GM12891 (cell line): ENCODE results near the gene TBRG1. TPM values are rescaled to one million over a fixed set of nuclear protein-coding genes. Genes with fewer than 3 reads are reported as not detected.

Source experiments
- DNase-seq: peaks from one replicate; pipeline ENCODE4 v3.0.0; 2011; ENCODE audit warnings: low spot score; ENCODE audit not compliant: insufficient read length
- FAIRE-seq: peaks from 2 replicates; lab custom pipeline; 2011; peaks lifted over from hg19 to GRCh38; lab: Jason Lieb, UNC
- PAX5 ChIP-seq: IDR thresholded peaks from 2 replicates; pipeline ENCODE4 v1.6.1; 2011; ENCODE audit warnings: low read length, moderate library complexity, mild to moderate bottlenecking; ENCODE audit not compliant: insufficient read depth, severe bottlenecking
- POLR2A ChIP-seq: IDR thresholded peaks from 2 replicates; pipeline ENCODE4 v1.6.1; 2011; ENCODE audit warnings: low read depth, low read length, control low read depth
- POLR2AphosphoS5 ChIP-seq: IDR thresholded peaks from 2 replicates; pipeline ENCODE4 v1.6.1; 2011; ENCODE audit warnings: low read depth, low read length, control low read depth
- POU2F2 ChIP-seq: IDR thresholded peaks from 2 replicates; pipeline ENCODE4 v1.6.1; 2011; ENCODE audit warnings: low read depth, mild to moderate bottlenecking, control low read depth, low read length, moderate library complexity
- SPI1 ChIP-seq: IDR thresholded peaks from 2 replicates; pipeline ENCODE4 v1.6.1; 2011; ENCODE audit warnings: low read depth, low read length, control low read depth
- TAF1 ChIP-seq: IDR thresholded peaks from 2 replicates; pipeline ENCODE4 v1.6.1; 2011; ENCODE audit warnings: low read depth, low read length, control low read depth
- polyA plus RNA-seq: library from polyadenylated mRNA; unstranded; fragments of >200 nt; gene quantifications from one replicate; pipeline ENCODE4 v1.2.1, GENCODE V29; 2012; ENCODE audit warnings: low read depth, missing spikeins, inconsistent platforms; ENCODE audit not compliant: missing spikeins

TBRG1 gene, protein sequence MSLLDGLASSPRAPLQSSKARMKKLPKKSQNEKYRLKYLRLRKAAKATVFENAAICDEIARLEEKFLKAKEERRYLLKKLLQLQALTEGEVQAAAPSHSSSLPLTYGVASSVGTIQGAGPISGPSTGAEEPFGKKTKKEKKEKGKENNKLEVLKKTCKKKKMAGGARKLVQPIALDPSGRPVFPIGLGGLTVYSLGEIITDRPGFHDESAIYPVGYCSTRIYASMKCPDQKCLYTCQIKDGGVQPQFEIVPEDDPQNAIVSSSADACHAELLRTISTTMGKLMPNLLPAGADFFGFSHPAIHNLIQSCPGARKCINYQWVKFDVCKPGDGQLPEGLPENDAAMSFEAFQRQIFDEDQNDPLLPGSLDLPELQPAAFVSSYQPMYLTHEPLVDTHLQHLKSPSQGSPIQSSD
- 19.0 TPM for polyA plus RNA-seq

DNA sequence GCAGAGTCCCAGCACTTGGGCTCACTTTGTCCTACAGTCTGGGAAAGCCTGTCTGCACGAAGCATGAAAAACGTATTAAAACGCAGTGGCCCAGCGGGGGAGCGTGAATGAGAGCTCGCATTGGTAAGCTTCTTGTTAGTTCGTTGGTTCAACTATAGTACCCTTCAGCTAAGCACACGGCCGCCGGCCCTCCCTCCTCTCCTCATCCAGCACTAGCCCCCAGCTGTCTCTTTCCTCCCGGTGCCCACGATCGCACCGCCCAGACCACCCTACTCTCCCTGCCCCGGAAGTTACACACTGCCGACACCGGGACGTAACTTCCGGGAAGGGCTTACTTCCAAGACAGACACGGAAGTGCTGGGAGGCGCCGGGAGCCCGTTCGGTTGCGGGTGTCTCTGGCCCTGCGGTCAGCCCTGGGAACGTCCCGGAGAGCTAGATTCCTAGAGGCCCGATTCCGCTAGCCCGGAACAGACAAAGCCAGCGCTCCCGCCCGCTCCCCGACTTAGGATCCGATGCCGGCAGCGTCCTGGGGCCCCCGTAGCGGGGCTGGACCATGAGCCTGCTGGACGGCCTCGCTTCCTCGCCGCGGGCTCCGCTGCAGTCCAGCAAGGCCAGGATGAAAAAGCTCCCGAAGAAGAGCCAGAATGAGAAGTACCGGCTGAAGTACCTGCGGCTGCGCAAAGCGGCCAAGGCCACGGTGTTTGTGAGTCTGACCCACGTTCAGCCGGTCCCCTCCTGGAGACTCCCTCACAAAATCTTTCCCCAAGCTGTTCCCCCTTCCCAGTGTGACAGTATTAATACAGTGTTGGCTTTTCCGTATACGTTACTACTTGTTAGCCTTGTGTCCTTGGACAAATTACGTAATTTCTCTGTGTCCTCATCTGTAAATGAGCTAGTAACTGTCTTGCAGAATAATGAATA is at the start of gene TBRG1:
Gene TBRG1 (plus strand): TSS at position 334 of the 921 bp plus-strand sequence. CDS start 220 bp downstream, at position 554.
- TF ChIP-seq POU2F2 (peak; percentile 85), SPI1 (peak; percentile 53), POLR2AphosphoS5 (peak; percentile 95), TAF1 (peak; percentile 94), PAX5 (no peak), POLR2A (peak; percentile 96)
- DNase-seq, result peak; percentile 78
- FAIRE-seq, result peak; percentile 98

DNA sequence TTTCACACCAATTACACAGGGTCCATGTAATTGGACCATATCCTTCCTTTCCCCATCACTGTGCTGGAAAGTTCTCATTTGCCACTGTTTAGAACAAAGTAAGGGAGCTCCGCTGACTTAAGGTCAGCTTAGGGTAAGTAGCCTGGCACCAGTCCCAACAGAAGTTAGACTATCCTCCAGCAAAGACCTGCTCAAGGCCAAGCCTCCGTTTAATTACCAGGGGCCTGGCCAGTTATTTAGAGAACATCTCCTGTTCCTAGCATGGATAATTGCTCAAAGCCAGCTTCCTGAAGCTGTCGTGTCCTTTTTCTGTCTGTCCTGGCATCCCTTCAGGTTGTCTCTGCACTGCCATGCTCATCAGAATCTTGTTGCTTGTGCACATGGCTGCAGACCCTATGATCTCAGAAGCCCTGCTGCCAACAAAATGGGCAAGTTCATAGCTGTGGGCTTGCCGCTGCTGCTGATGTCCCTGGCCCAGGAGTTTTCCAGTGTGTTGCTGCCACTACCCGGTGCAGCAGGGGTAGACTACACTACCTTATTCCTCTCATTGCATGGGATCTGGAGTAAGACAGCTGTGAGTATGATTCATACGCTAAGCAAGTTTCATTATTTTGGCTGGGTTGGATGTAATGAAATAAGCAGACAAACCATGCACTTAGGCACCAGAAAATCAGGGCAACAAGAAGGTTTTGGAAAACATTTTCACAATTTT is 44.8 kb upstream of the TBRG1 start:
- DNase-seq (no peak), FAIRE-seq (no peak)
- TF ChIP-seq SPI1 (no peak), POLR2A (no peak), POLR2AphosphoS5 (no peak)

DNA sequence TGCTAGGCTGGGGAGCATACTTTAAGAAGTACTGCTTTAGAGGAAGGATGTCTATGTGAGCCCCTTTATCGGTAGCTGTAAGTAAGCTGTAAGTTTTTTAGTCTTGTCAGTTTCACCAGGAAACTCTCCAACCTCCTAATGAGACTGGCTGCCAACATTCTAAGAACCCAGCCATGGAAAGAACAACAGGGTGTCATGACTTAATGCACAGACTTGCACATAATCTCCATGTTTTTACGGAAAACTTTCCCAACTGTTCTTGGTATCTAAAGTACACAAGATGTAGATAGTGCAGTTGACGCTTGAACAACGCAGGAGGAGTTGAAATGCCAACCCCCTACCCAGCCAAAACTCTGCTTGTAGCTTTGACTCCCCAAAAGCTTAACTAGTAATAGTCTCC is 43.9 kb upstream of the TBRG1 start:
- no peak for FAIRE-seq
- DNase-seq, result no peak
- TF ChIP-seq SPI1, result no peak
- no peak for TF ChIP-seq PAX5
- no peak for TF ChIP-seq TAF1
- TF ChIP-seq POLR2AphosphoS5, result no peak
- TF ChIP-seq POU2F2, result no peak
- no peak for TF ChIP-seq POLR2A

DNA sequence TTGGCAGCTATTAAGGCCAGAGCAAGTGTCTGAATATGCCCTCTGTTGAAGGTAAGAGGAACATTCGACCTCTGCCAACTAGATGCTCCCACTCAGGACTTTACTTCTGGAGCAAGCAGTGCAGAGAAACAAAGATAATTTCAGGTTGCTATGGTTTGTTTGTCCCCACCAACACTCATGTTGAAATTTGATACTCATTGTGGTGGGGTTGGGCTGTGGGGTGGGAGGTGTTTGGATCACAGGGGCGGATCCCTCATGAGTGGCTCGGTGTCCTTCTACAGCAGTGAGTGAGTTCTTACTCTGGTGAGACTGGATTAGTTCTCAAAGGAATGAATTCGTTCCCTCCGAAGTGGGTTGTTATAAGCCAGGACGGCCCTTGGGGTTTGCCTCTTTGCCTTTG is 40.8 kb upstream of the TBRG1 start:
- no peak for TF ChIP-seq POLR2A
- TF ChIP-seq POLR2AphosphoS5, result no peak
- no peak for TF ChIP-seq TAF1
- no peak for TF ChIP-seq POU2F2
- TF ChIP-seq SPI1, result no peak
- TF ChIP-seq PAX5, result no peak
- FAIRE-seq (no peak), DNase-seq (no peak)

DNA sequence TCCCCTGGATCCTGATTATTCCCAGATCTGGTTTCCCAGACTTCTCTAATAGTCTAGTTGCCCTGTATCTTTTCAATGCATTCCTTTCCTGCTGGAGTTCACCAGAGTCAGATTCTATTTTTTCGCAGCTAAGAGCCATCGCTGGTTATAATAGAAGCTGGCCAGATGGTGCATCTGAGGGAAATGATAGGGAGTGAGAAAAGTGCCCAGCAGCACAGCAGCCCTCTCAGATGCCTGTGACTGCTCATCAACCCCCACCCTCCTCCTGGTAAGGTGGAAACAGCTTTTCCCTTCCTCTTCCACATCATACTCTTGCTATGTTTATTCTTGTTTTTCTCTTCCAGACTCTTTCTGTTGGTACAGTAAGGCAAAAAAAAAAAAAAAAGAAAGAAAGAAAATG is 40.1 kb upstream of the TBRG1 start:
- TF ChIP-seq TAF1 (no peak), POU2F2 (no peak), POLR2AphosphoS5 (no peak), POLR2A (no peak)
- FAIRE-seq (no peak), DNase-seq (no peak)

DNA sequence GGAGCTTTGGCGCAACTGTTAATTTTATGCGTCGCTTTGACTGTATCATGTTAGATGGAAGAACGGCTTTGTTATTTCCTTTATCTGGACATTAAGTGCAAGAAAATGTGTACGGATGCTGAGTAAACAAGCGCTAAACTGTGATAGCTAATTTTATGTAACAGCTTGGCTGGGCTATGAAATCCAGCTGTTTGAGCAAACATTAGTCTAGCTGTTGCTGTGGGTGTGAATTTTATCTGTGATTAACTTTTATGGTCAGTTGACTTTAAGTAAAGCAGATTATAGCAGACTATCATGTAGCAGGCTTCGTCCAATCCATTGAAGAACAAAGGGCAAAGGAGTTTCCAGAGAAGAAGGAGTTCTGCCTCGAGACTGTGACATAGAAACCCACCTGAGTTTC is 38.9 kb upstream of the TBRG1 start:
- FAIRE-seq, result no peak
- TF ChIP-seq POU2F2 (no peak), TAF1 (no peak), POLR2AphosphoS5 (no peak), SPI1 (no peak), POLR2A (no peak), PAX5 (no peak)
- DNase-seq, result no peak

DNA sequence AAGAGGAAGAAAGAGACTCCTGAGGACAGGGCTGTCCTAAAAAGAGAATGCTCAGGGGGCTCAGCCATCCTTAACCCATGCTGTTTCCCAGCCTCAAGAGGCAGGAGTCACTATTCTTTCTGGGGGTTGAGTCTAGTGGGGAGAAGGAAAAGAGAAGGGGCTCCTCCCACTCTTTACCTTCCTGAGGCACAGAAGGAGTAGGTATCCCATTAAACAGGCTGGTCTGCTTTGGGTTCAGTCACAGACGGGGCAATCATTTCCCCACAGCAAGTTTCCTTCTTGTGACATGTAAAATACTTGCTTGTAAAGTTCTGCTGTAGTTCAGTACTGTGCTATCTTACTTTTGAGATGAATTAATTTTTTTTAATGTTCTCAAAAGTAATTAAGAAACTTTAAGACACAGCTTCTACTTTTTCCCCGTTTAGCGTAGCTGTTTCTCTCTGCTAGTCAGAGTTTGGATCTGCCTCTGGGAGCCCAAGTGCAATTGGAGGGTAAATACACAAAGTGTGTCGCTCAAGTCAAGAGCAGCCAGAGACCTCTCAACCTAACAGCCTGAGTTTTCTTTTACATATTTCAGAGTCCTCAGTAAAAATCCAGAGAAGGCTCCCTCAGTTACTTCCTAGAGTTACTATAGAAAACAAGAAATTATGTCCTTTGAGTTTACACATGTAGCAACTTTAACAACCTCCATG is 37.8 kb upstream of the TBRG1 start:
- TF ChIP-seq PAX5 (no peak), TAF1 (no peak), POLR2A (no peak), POU2F2 (no peak), SPI1 (no peak), POLR2AphosphoS5 (no peak)
- no peak for FAIRE-seq

DNA sequence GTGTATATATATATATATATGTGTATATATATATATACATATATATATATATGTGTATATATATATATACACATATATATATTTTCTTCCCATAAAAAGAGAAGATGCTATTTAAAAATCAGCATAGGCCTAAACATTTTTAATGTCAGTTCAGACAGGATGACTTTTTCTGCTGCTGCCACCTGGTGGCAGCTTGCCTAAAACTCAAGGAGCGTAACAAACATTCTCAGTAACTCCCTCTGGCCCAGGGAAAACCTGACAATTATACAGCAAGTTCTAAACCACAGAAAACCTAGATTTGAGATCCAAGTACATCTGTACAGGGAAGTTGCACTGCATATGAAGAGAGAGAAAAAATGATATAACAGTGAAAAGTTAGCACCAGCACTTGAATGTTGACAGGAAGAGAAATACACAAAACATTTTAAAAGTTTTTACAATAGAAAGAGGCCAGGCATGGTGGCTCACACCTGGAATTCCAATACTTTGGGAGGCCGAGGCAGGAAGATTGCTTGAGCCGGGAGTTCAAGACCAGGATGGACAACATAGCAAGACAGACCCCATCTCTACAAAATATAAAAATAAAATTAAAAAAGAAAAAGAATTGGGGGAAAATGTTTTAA is 36.3 kb upstream of the TBRG1 start:
- DNase-seq, result no peak
- TF ChIP-seq PAX5, result peak; percentile 42
- no peak for TF ChIP-seq SPI1
- no peak for TF ChIP-seq POLR2AphosphoS5
- TF ChIP-seq TAF1, result no peak
- no peak for TF ChIP-seq POU2F2
- FAIRE-seq, result peak; percentile 77

More for the DNA sequence above, 37.8 kb upstream of the TBRG1 start:
- DNase-seq, result no peak

DNA sequence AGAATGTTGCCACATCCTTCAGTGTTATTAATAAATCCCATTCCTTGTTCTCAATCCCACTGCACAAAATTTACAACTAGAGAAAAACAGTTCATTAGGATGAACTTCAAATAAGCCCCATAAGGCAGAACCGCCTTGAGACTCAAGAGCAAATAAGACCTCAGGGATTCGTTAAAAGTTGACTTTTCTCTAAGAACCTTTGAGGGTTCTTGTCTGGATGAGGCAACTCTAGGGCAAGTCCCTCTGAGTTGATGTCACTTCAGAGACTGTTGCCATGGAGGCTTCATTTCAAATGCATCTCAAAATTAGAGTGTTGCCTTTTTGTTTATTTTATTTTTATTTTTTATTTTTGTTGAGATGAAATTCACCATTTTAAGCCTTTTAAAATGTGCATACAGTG is 31.2 kb upstream of the TBRG1 start:
- TF ChIP-seq POLR2A (no peak), SPI1 (no peak), PAX5 (no peak), TAF1 (no peak), POU2F2 (no peak), POLR2AphosphoS5 (no peak)
- no peak for DNase-seq
- FAIRE-seq, result no peak
